Measurements from ENCODE around the gene NRCAM.

Gene NRCAM

DNA sequence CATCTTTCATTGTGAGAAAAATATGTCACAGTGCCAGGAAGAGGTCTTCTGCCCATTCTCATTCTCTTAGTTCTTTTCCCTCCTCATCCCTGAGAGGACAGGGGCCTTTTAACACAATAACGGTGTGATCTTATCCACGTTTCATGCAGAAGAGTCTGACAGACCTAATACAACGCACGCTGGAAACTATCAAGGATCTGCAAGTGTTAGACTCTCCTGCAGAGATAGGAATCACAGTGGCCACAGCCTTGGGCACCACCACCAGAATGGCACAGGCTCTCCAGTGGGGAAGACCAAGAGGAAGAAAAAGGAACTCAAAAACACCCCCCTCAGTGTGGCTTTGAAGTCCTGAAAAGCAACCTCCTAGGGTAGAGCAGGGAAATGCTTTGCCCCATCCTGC is 253.5 kb downstream of the NRCAM start:
- DNase-seq (ENCODE audit: low read depth): no peak

DNA sequence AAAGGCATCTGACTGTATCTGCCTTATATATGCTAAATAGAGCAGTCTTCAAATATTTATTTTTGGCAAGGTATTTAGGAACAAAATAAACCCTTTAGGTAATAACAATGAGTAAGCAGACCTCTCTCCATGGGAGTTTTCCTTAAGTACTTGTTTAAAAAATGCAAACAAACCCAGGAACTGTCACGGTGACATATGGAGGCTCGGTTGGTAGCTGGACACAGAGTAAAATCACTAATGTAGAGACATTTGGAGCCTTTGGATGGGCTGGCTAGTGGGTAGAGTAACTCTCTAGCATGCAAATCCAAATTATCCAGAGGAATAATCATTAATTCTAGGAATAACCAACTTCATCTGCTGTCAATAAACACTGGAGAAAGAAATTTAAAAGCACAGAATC is 254.5 kb downstream of the NRCAM start:
- DNase-seq (ENCODE audit: low read depth): no peak

DNA sequence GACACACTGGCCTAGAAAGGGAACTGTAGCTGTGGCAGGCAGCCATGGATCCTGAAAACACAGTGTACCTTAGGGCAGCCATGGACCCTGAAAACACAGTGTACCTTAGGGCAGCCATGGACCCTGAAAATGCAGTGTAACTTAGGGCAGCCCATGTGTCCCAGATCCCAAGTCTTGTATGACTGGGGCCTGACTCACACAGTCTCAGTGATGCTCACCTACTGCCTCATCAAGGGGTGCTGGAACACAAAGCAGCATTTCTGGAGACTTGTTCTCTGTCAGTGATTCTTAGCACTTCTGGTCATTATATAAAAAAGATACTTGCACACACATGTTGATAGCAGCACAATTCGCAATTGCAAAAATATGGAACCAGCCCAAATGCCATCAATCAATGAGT is 255.9 kb downstream of the NRCAM start:
- no peak for DNase-seq (ENCODE audit: low read depth)

DNA sequence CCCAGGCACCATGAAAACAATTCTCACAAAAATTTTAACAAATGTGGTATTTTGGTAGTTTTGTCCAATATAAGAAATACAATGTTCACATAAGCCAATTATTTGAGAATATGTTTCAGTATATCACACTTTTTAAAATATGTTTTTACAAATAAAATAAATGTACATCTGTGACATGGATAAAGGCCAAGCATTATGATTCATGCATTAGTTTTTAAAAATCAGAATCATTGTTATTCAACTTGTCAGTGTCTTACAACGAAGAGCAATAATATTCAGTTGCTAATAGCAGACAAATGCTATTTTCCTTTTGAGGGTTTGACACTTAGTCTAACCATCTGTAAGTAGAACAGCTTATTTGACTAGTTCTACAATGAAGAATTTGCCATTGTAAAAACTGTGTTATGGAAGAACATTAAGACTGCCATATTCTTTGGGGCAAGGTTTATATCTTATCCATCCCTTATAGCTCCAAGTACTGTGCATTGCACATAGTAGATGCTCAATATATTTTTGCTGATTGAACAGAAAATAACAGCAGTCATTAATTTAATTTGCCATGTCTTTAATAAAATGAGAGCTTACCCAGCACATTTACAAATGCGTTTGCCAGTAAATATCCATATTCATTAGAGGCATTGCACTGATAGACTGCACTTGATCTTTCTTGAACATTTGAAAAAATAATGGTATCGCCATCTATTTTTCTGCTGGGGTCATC is 258.7 kb downstream of the NRCAM start:
- DNase-seq (ENCODE audit: low read depth): no peak

DNA sequence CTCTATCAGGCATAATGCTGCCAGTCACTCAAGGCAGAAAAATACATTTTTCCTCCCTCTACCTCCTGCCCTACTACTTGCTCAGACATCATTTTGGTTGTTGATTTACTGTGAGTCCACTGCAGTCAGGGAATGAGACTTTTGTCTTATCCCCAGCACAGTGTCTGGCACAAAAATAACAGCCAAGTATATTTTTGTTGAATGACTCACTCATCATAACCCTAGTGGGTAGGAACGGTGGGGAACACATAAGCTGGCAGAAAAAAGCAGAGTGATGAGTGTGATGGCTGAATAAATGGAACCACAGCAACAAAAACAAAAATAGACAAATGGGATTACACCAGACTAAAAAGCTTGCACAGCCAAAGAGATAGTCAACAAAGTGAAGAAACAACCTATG is 260.2 kb downstream of the NRCAM start:
- DNase-seq (ENCODE audit: low read depth): no peak

DNA sequence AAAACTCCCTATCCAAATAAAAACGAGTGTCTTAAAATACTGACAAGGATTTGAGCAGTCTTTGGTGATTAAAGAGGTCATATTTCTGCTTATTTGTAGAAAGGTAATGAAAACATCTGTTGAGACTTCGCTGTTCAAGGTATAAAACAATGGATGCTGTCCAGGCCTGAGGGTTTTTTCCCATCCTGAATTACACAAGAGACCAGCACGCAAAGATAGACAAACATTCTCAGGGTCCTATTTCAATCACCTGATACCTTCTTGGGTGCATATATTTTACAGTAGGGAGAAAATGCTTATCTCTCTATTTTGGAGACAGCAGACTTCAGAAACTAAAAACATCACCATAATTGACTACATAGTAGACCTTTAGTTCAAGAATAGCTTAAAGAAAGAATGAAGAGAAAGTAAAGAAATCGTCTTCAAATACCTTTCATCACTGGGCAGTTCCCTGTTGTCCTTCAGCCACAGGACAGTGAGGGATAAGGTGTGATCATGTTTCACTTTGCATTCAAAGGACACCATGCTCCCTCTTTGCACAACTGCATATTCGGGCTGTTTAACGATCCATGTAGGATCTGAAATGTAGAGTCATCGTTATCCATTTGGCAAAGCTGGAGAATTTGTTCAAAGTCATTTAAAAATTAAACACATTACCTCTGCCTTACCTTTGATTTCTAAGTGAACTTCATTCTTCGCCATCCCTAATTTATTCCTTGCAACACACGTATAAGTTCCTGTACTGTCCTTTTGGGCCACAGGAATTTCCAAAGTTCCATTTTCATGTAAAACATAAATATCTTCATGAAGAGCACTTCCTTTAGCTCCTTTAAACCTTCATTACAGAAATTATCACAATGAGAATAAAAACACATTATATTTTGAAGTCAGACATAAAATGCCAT is 262.4 kb downstream of the NRCAM start:
- no peak for DNase-seq (ENCODE audit: low read depth)

DNA sequence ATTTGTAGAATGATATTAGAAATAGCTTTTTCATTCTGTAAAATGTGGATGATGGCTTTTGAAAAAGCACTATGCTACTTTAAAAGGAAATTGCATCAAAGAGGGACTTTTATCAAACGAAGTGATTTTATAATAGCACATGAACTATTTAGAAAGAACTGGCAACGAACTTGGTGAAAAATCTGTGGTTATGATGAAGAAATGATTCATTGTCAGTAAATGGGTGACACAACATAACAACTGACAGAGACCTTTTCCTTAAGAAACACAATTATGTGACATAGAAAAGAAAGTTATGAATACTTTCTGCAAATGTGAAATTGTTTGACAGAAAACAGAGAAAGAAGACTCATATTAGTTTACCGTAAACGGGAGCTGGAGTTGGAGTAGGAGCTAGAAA is 265.3 kb downstream of the NRCAM start:
- no peak for DNase-seq (ENCODE audit: low read depth)

DNA sequence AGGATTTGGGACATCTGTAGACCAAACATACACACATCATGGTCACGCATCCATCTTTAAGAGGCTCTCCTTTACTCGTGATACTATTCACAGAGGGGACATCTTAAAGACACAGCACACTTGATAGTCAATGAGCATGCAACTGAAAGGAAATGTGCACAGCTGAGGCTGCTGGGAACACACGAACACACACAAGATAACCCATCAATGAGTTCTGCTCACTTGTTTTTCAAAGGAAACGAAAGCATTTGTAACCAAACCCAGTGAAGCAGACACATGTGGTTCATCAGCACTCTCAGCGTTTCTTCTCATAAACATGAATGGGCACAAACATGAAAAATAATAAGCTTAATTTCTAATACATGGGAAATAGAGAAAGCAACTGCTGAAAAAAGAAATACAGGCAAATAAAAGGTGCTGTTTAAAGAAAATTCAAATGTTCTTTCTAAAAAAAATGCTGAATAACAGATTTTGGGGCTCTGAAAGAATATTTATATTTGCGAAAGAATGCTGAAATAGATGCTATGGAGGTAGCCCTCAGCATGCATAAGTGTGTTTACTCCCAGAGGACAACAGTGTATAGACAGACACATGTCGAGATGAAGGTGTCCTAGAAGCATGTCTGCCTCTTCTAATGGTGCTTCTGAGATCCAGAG is 266.4 kb downstream of the NRCAM start:
- DNase-seq (ENCODE audit: low read depth): no peak

DNA sequence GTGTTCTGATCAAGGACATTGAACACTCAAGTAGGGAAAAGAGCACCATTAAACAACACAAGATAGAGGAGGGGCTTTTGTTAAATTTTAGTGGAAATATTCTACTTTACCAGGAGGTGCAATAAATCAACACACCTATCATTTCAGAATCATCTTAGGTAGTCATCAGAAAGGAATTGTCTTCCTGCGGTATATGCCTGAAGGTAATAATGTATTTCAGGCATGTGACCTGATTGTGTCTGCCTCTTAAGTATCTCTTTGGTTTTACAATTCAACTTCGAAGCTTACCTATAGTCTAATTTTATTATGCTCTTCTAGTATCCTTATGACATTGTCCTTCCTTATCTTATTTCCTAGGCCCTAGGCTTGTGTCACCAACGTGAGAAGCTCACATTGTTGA is 267.5 kb downstream of the NRCAM start:
- no peak for DNase-seq (ENCODE audit: low read depth)

DNA sequence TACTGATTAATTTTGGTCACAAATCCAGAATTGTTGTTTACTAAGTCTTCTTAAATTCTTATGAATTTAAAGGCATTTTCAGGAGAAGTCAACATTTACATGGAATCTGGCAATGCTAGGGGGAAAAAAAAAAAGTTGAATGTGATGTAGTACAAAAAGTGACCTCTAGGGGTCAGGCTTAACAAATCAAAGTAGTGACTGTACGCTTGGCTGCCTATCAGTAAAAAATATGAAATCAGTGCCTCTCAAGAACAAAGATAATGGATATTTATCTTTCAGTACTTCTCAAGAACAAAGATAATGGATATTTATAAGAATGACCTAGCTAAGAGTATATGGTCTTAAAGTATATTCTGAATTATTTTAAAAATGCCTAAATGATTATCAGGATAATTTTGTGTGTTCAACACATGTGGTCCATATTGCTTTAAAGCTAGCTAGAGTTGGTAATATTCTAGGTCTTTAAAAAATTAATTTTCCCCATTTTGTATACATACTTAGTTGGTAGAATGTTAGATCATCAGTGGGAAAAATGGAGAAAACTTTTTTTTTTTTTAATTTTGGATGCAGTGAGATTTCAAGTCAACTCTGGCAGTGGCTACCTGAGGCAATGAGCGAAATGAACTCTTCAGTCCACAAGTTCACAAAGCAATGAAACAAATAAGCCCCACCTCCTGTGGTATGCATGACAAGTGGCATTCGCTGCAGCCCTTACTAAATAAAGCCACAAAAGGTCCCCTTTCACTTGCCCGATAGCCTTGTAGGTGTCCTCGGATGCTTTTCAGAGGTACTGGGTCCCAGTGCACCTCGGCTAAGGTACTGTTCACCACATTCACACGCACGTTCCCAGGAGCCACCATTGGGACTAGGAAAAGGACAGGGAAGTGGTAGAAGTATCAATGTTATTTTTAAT is 274.9 kb downstream of the NRCAM start:
- DNase-seq (ENCODE audit: low read depth): no peak

DNA sequence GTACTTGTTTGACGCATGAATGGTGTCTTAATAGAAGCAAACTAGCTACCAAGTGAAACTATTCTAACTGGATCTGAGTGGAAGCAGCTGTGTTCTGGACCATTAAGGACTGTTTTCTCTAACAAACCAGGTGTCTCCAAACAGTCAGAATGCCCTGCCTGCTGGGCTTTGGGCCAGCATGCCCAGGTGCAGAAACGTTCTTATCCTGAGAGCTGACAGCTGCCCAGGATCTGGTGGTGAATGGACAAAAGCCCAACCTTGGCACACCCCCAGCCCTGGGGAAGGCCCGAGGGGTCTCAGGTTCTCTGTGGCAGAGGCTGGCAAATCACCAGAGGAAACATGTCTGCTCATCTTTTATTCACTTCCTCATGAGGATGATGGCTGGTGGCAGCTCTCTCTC is 277.8 kb downstream of the NRCAM start:
- no peak for DNase-seq (ENCODE audit: low read depth)

DNA sequence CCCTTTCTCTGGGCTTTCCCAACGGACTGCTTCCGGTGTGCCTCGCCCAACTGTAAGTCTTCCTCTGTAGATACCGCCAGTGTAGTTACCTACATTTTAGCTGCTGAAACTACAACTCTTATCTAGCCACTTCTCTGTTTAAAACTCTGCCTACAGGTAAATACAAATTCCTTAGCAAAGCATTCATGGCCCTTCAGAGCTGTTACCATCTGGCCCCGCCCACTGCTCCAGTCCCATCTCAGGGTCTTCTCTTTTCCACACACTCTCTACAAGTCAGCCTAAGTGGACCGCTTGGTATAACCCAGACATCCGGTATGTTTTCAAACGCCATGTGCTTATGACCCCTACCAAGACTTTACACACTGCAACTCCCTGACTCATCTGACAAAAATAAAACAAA is 285.1 kb downstream of the NRCAM start:
- DNase-seq (ENCODE audit: low read depth): no peak

DNA sequence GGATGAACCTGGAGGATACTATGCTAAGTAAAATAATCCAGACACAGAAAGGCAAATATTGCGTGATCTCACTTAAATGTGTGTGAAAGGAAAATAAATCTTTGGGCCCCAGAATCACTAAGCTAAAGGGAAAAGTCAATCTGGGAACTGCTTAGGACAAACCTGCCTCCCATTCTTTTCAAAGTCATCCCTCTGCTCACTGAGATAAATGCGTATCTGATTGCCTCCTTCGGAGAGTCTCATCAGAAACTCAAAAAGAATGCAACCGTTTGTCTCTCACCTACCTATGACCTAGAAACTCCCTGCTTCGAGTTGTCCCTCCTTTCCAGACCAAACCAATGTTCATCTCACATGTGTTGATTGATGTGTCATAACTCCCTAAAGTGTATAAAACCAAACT is 286.0 kb downstream of the NRCAM start:
- no peak for DNase-seq (ENCODE audit: low read depth)

DNA sequence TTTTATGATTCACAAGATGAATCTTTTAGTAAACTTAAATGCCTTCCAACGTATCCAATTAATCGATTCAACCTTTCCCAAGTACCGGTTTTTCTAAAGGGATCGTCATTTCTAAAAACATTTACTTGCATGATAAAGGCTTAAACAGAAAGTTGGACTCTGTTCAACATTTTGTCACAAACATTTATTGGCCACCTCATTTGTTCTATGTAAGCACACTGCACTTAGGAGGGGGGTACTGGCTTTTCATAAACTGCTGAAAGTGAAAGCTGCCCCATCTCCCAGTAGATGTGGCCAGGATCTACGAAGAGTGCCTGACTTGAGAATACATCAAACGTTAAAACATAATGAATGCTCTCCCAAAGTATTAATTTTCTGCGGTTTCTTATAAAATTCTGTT is 288.8 kb downstream of the NRCAM start:
- DNase-seq (ENCODE audit: low read depth): no peak

DNA sequence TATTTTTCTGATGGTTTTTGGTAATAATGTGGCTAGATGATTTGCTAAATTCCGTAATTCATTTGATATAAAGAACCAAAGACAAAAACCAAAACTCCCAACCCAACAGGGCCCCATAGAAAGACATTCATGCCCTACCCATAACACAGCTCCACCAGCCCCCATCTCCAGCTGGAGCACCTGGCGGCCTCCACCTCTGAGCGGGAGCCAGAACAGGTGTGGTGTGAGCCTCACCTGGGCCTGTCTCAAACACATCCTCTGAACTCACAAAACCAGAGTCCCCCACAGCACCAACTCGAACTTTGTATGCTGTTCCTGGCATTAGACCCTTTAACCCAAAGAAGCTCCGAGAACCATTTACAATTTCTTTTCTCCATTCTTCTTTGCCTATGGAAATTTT is 289.5 kb downstream of the NRCAM start:
- no peak for DNase-seq (ENCODE audit: low read depth)

DNA sequence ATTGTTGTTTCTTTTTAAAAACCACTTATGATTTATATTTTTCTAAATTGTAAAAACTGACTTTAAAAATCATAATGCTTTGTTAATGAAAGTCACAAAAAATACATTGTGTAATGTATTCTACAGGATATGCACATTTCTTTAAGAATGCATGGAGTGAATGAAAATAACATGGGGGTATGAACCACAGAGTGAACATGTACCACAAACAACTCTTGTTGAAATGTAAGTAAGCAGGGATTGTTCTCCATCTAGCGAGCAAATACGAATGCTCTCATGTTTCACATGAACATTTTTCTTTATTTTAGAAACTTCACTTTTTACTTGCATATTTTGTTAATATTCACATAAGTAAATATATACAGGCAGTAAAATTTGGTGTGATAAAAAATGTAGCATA is 290.5 kb downstream of the NRCAM start:
- no peak for DNase-seq (ENCODE audit: low read depth)

DNA sequence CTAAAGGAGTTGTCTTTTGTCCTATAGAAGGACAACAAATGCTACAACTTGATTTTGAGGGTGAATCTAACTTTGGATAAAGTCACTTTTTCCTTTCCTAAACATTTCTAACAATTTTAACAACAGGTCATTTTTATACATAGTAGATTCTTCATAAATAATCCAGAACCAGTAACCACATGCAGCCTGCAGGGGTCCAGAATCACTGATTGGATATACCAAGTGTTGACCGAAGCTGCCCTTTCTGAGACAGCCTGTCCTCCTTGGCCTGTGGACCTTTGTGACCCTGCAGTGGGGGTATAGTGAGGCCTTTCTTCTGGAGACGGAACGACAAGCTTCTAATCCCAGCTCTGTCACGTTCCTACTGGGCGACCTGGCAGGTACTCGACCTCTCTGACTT is 291.3 kb downstream of the NRCAM start:
- DNase-seq (ENCODE audit: low read depth): no peak

DNA sequence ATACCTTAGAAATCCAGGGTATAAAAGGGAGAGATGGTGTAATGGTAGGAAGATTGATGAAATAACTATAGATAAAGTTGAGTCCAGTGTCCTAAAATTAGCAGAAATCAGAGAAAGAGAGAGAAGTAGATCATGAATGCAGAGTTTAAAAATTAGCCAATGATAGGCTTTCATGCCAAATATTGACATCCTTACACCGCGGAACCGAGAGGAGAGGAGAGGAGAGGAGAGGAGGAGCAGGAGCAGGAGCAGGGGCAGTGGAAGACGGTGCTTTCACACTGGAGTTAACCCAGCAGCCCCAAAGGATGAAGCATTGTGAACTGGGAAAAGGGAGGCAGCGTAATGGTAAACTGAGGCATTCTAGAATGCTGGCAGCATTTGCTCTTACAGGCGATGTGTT is 291.9 kb downstream of the NRCAM start:
- DNase-seq (ENCODE audit: low read depth): no peak

DNA sequence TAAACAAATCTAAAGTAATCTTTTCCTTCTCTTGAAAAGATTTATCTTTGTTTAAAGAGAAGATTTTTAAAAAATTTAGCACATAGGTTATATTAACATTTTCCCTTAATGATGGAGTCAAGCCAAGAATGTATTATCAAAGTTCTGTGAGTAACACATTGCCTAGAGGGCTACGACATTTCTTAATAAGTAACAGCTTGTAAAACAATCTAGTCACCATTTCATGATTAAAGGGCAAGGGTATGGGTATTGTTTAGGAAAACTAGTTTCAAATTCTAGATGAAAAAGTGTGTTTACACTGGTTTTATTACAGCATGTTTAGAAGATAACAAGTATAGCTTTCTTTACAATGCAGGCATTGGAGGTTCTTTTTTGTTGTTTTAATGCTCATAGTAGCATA is 297.5 kb downstream of the NRCAM start:
- DNase-seq (ENCODE audit: low read depth): no peak

DNA sequence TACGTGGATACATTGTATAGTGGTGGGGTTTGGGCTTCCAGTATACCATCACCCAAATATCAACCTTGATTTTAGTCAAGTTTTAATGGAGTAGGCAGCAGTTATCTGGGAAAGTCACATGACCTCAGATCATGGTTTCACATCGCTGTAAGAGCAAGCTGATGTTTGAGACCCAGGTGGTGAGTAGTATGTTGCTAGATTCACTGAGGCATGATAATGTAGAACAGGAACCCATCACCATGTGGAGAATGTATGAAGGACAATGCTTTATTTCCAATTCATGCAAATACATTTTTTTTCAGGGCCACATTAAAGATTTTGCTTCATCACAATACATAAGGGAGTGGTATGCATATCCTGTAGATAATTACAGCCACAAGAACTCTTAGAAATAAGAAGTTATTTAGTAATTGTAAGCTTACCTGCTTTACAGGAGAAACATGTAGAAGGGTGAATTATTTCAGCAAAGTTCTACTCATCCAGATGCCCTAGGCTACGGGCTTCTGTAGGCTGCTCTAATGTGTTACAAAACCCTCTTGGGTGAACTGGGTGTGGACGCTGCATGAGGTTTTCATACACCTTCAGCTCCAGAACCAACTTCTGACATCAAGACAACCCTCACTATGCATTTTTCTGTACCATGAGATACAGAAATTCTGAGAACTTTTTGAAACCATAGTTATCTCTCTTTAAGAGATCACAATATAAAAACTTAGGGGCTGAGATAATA is 298.5 kb downstream of the NRCAM start:
- no peak for DNase-seq (ENCODE audit: low read depth)

DNA sequence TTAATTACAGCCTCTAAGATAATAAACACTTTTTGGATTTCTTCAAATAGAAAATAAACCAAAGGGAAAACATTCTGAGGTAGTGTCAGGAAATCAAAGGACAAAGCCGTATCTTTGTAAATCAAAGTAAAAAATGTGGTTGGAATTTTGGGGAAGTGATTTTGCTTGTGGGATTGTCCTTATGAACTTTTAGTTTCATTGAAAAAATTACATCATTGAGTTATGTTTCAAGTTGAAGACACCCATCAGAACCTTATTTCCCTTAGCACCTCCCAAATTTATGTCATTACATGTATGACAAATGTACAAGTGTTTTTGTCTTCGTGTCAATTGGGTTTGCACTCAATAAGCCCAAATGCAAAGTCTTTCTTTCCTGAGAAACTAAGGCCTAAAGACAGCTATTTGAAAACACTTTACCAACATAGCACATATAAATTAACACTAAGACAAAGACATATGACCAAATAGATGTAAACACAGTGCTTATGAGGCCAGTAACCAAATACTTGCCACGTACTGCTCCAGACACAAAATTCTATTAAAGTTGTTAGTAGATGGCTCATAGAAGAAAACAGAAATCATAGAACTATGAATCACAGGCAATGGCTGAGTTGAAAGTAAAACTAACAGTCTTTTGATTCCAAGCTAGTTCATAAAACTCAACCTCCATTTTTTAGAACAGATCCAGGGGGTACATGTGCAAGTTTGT is 299.2 kb downstream of the NRCAM start:
- DNase-seq (ENCODE audit: low read depth): no peak

All from activated T-cell treated with anti-CD3 and anti-CD28 coated beads for 48 hours (primary cell).